Measurements from ENCODE around the gene RGS8. TPM values are rescaled to one million over a fixed set of nuclear protein-coding genes. Genes with fewer than 3 reads are reported as not detected.

The RGS8 gene
- polyA plus RNA-seq, 3 donors: not detected

GRCh38 chr1:182682406-182682805 lies 2.0 kb downstream of the RGS8 start:
- no CpG with 5 or more reads among the region's 1 CpG for WGBS (ENCODE audit: insufficient coverage)
- H3K9me3 Mint-ChIP-seq: peaks cover 0 to 3% (median 0%) of the 10 kb centered on the region in 7 donors
- H3K36me3 Mint-ChIP-seq: no peaks in the 10 kb centered on the region
- Histone ChIP-seq H2AFZ (ENCODE audit: insufficient read depth, low read depth, low read length, poor library complexity, severe bottlenecking) (no peak overlapping the region), H3K4me1 (ENCODE audit: control insufficient read depth in 1 of 2, insufficient read depth in 2 of 2, low read length in 2 of 2) (no peaks in the 10 kb centered on the region), H3K4me2 (replicated peaks; ENCODE audit: extremely low read depth, low read length, poor library complexity, severe bottlenecking) (no peak overlapping the region), H3K79me2 (ENCODE audit: insufficient read depth, low read length) (no peaks in the 10 kb centered on the region), H3K27ac (ENCODE audit: low read depth in 1 of 2, low read length in 2 of 2) (no peak overlapping the region), H3K36me3 (replicated peaks in 1 of 2; ENCODE audit: control insufficient read depth in 1 of 2, insufficient read depth in 2 of 2, low read length in 2 of 2) (no peaks in the 10 kb centered on the region), H4K20me1 (ENCODE audit: insufficient read depth, low read length) (no peaks in the 10 kb centered on the region), H3K4me3 (replicated peaks in 1 of 3; ENCODE audit: low read depth in 2 of 3, low read length in 3 of 3) (no peak overlapping the region), H3K27me3 (ENCODE audit: control insufficient read depth in 2 of 2, insufficient read depth in 2 of 2, low read length in 2 of 2) (peaks cover 4 to 13% of the 10 kb centered on the region in 2 donors), H3K9ac (ENCODE audit: insufficient read depth, low read length, poor library complexity, severe bottlenecking) (no peak overlapping the region), H3K9me3 (replicated peaks in 1 of 2; ENCODE audit: control insufficient read depth in 1 of 2, insufficient read depth in 1 of 2, low read length in 2 of 2) (no peaks in the 10 kb centered on the region)
- peaks cover 2% of the 10 kb centered on the region for H3K4me1 Mint-ChIP-seq
- TF ChIP-seq, protein P1, sequence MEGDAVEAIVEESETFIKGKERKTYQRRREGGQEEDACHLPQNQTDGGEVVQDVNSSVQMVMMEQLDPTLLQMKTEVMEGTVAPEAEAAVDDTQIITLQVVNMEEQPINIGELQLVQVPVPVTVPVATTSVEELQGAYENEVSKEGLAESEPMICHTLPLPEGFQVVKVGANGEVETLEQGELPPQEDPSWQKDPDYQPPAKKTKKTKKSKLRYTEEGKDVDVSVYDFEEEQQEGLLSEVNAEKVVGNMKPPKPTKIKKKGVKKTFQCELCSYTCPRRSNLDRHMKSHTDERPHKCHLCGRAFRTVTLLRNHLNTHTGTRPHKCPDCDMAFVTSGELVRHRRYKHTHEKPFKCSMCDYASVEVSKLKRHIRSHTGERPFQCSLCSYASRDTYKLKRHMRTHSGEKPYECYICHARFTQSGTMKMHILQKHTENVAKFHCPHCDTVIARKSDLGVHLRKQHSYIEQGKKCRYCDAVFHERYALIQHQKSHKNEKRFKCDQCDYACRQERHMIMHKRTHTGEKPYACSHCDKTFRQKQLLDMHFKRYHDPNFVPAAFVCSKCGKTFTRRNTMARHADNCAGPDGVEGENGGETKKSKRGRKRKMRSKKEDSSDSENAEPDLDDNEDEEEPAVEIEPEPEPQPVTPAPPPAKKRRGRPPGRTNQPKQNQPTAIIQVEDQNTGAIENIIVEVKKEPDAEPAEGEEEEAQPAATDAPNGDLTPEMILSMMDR (IDR thresholded peaks at IDR 0.05): no peak
- H3K27me3 Mint-ChIP-seq (ENCODE audit: low read depth in 3 of 3): peaks cover under 1 to 21% (median 8%) of the 10 kb centered on the region in 3 donors
- intact Hi-C loops (cut with micrococcal nuclease): no loop called here
- no peak overlapping the region for H3K27ac Mint-ChIP-seq
- no peak overlapping the region for H3K4me3 Mint-ChIP-seq
- no peak for DNase-seq

- Histone ChIP-seq H3K4me1 (ENCODE audit: control insufficient read depth in 1 of 2, insufficient read depth in 2 of 2, low read length in 2 of 2) (no peaks in the 10 kb centered on the region), H3K4me2 (replicated peaks; ENCODE audit: extremely low read depth, low read length, poor library complexity, severe bottlenecking) (no peak overlapping the region), H3K9ac (ENCODE audit: insufficient read depth, low read length, poor library complexity, severe bottlenecking) (no peak overlapping the region), H3K36me3 (replicated peaks in 1 of 2; ENCODE audit: control insufficient read depth in 1 of 2, insufficient read depth in 2 of 2, low read length in 2 of 2) (no peaks in the 10 kb centered on the region), H3K4me3 (replicated peaks in 1 of 3; ENCODE audit: low read depth in 2 of 3, low read length in 3 of 3) (no peak overlapping the region), H2AFZ (ENCODE audit: insufficient read depth, low read depth, low read length, poor library complexity, severe bottlenecking) (no peak overlapping the region), H3K9me3 (replicated peaks in 1 of 2; ENCODE audit: control insufficient read depth in 1 of 2, insufficient read depth in 1 of 2, low read length in 2 of 2) (no peaks in the 10 kb centered on the region), H3K27me3 (ENCODE audit: control insufficient read depth in 2 of 2, insufficient read depth in 2 of 2, low read length in 2 of 2) (peaks cover 4 to 13% of the 10 kb centered on the region in 2 donors), H3K79me2 (ENCODE audit: insufficient read depth, low read length) (no peaks in the 10 kb centered on the region), H4K20me1 (ENCODE audit: insufficient read depth, low read length) (no peaks in the 10 kb centered on the region), H3K27ac (ENCODE audit: low read depth in 1 of 2, low read length in 2 of 2) (no peak overlapping the region)
- H3K27me3 Mint-ChIP-seq (ENCODE audit: low read depth in 3 of 3): peaks cover 0 to 19% (median 8%) of the 10 kb centered on the region in 3 donors
- DNase-seq: no peak
- TF ChIP-seq, protein P1 (IDR thresholded peaks at IDR 0.05): no peak
- H3K9me3 Mint-ChIP-seq: peaks cover 0 to 3% (median 0%) of the 10 kb centered on the region in 7 donors
- intact Hi-C loops (cut with micrococcal nuclease): no loop called here
- no peak overlapping the region for H3K4me3 Mint-ChIP-seq
- no peak overlapping the region for H3K27ac Mint-ChIP-seq
- 78% methylated on average over 5 of the region's 8 CpGs for WGBS (ENCODE audit: insufficient coverage)
- H3K4me1 Mint-ChIP-seq: peaks cover 2% of the 10 kb centered on the region
- H3K36me3 Mint-ChIP-seq: no peaks in the 10 kb centered on the region
These were observed 2.8 kb downstream of the RGS8 start for GRCh38 chr1:182681568-182681912.
